CD14-positive monocyte (primary cell): ENCODE results near the gene MAPK7. TPM values are rescaled to one million over a fixed set of nuclear protein-coding genes. Genes with fewer than 3 reads are reported as not detected.

Experiments used
- DNase-seq, 3 donors: peaks; one replicate each; pipeline ENCODE4 v3.0.0-alpha.2; 2011 to 2022
- H2AFZ ChIP-seq: 2 replicates; pipeline ENCODE4 v1.6.0; 2012; ENCODE audit warnings: mild to moderate bottlenecking, low read depth, low read length, inconsistent platforms; ENCODE audit not compliant: insufficient read depth, poor library complexity, severe bottlenecking
- H3K27ac ChIP-seq, 2 donors: 1 replicate in 1 of 2; 2 replicates in 1 of 2; pipeline ENCODE4 v1.5.1; 2012 to 2013; ENCODE audit warnings: low read length in 2 of 2, control low read depth in 1 of 2, inconsistent platforms in 1 of 2, low read depth in 1 of 2, mild to moderate bottlenecking in 1 of 2
- H3K27me3 ChIP-seq, 2 donors: one replicate each; pipeline versions ENCODE4 v1.6.0 to v1.6.1; 2011 to 2013; ENCODE audit warnings: low read length in 2 of 2; ENCODE audit not compliant: control insufficient read depth in 2 of 2, insufficient read depth in 2 of 2
- H3K36me3 ChIP-seq, 2 donors: replicated peaks in 1 of 2; 1 replicate in 1 of 2; 2 replicates in 1 of 2; pipeline versions ENCODE4 v1.5.1 to v1.6.1; 2012 to 2013; ENCODE audit warnings: low read length in 2 of 2, control low read depth in 1 of 2, inconsistent platforms in 1 of 2, mild to moderate bottlenecking in 1 of 2; ENCODE audit not compliant: insufficient read depth in 2 of 2, control insufficient read depth in 1 of 2
- H3K4me1 ChIP-seq, 2 donors: 1 replicate in 1 of 2; 2 replicates in 1 of 2; pipeline versions ENCODE4 v1.5.1 to v1.6.1; 2012 to 2013; ENCODE audit warnings: low read length in 2 of 2, control low read depth in 1 of 2, inconsistent platforms in 1 of 2, mild to moderate bottlenecking in 1 of 2, moderate library complexity in 1 of 2; ENCODE audit not compliant: insufficient read depth in 2 of 2, control insufficient read depth in 1 of 2
- H3K4me2 ChIP-seq: replicated peaks from 2 replicates; pipeline ENCODE3; 2012; ENCODE audit warnings: low read length, moderate library complexity, mild to moderate bottlenecking; ENCODE audit not compliant: poor library complexity, severe bottlenecking; ENCODE audit errors: extremely low read depth
- H3K4me3 ChIP-seq, 3 experiments: fragments of 200-600 bp in 1 of 3; sonication (generic) in 1 of 3; replicated peaks in 1 of 3; 1 replicate in 2 of 3; 2 replicates in 1 of 3; pipeline ENCODE4 v1.5.1; 2011 to 2013; ENCODE audit warnings: low read length in 3 of 3, mild to moderate bottlenecking in 3 of 3, control low read depth in 2 of 3, low read depth in 2 of 3, inconsistent platforms in 1 of 3, moderate library complexity in 1 of 3
- H3K79me2 ChIP-seq: 2 replicates; pipeline ENCODE4 v1.6.0; 2012; ENCODE audit warnings: mild to moderate bottlenecking, control low read depth, inconsistent platforms, low read length, moderate library complexity; ENCODE audit not compliant: insufficient read depth
- H3K9ac ChIP-seq: 2 replicates; pipeline ENCODE4 v1.6.0; 2017; ENCODE audit warnings: low read length, mild to moderate bottlenecking; ENCODE audit not compliant: insufficient read depth, poor library complexity, severe bottlenecking
- H3K9me3 ChIP-seq, 2 donors: replicated peaks in 1 of 2; 1 replicate in 1 of 2; 2 replicates in 1 of 2; pipeline versions ENCODE4 v1.5.1 to v1.6.1; 2012 to 2013; ENCODE audit warnings: low read length in 2 of 2, control low read depth in 1 of 2; ENCODE audit not compliant: control insufficient read depth in 1 of 2, insufficient read depth in 1 of 2
- H4K20me1 ChIP-seq: 2 replicates; pipeline ENCODE4 v1.6.0; 2012; ENCODE audit warnings: mild to moderate bottlenecking, low read length, control low read depth, moderate library complexity; ENCODE audit not compliant: insufficient read depth
- H3K27ac Mint-ChIP-seq, 7 donors: one replicate each; pipeline ENCODE4 v1.8.0; 2020; ENCODE audit warnings: mild to moderate bottlenecking in 7 of 7, mixed read lengths in 7 of 7, moderate library complexity in 6 of 7, inconsistent platforms in 2 of 7
- H3K27me3 Mint-ChIP-seq, 3 donors: one replicate each; pipeline ENCODE4 v1.8.0; 2021 to 2022; ENCODE audit warnings: low read depth in 3 of 3, mild to moderate bottlenecking in 3 of 3, mixed read lengths in 3 of 3, moderate library complexity in 3 of 3, inconsistent platforms in 1 of 3
- H3K36me3 Mint-ChIP-seq, 2 donors: one replicate each; pipeline ENCODE4 v1.8.0; 2020; ENCODE audit warnings: mixed read lengths in 2 of 2, inconsistent platforms in 1 of 2, mild to moderate bottlenecking in 1 of 2
- H3K4me1 Mint-ChIP-seq: one replicate; pipeline ENCODE4 v1.8.0; 2020; ENCODE audit warnings: mild to moderate bottlenecking, mixed read lengths
- H3K4me3 Mint-ChIP-seq, 2 donors: one replicate each; pipeline ENCODE4 v1.8.0; 2020; ENCODE audit warnings: mild to moderate bottlenecking in 2 of 2, mixed read lengths in 2 of 2, moderate library complexity in 1 of 2
- H3K9me3 Mint-ChIP-seq, 7 donors: one replicate each; pipeline ENCODE4 v1.8.0; 2020 to 2022; ENCODE audit warnings: mixed read lengths in 7 of 7, mild to moderate bottlenecking in 6 of 7, moderate library complexity in 6 of 7, inconsistent platforms in 2 of 7
- CTCF ChIP-seq: fragments of 200-600 bp; IDR thresholded peaks from one replicate; pipeline ENCODE4 v1.8.0; 2022; ENCODE audit warnings: antibody characterized with exemption, mild to moderate bottlenecking
- WGBS: methylation state at CpG from one replicate; pipeline ENCODE4 v1.1.5; 2013; ENCODE audit warnings: missing lambda C conversion rate; ENCODE audit not compliant: insufficient coverage; 5-methylcytosine and 5-hydroxymethylcytosine counted together
- intact Hi-C, 2 donors: fragments of 100-400 bp; cut with micrococcal nuclease; formaldehyde crosslinking; loops; one replicate each; pipeline versions ENCODE4 v1.15.0 to v1.15.1; 2023
- polyA plus RNA-seq, 3 donors: library from polyadenylated mRNA; depleted of rRNA in 1 of 3; unstranded in 2 of 3; stranded (reverse) in 1 of 3; fragments of 300-500 nt in 2 of 3; fragments of >200 nt in 1 of 3; fragmentation: Illumina TruSeq in 2 of 3; gene quantifications; 1 replicate in 2 of 3; 2 replicates in 1 of 3; pipeline ENCODE4 v1.2.3, GENCODE V29; 2012 to 2021

MAPK7 gene
- polyA plus RNA-seq, 3 donors: 9.3 to 130 (median 10.0) TPM

- peaks cover 23% of the 10 kb centered on the region in 2 donors for H3K36me3 ChIP-seq
- H2AFZ ChIP-seq: peak within 1 kb of the TSS; percentile 27
- no peaks in the 10 kb centered on the region for H3K9me3 ChIP-seq
- H3K4me3 Mint-ChIP-seq: peak within 1 kb of the TSS; percentile 39 to 60
- H3K4me2 ChIP-seq: peak within 1 kb of the TSS; percentile 62
- peak within 1 kb of the TSS; percentile 94 to 98 (median 97) for H3K27ac Mint-ChIP-seq
- H3K4me1 Mint-ChIP-seq: peaks cover 70% of the 10 kb centered on the region
- peaks cover 34 to 36% of the 10 kb centered on the region in 2 donors for H3K36me3 Mint-ChIP-seq
- intact Hi-C loops: loop anchor here in 1 of 2 donors (1.0 kb wide), 1 partner anchor 11 kb away; no protein-coding TSS in a partner anchor
- 9% methylated on average over 13 of the region's 22 CpGs for WGBS
- peaks cover 0 to 2% (median 0%) of the 10 kb centered on the region in 7 donors for H3K9me3 Mint-ChIP-seq
- no peak for DNase-seq
- peak within 1 kb of the TSS; percentile 47 for H3K9ac ChIP-seq
- TF ChIP-seq CTCF: no peak
- peak within 1 kb of the TSS in 1 of 3 experiments; percentile 47 for H3K4me3 ChIP-seq
- peaks cover 5% of the 10 kb centered on the region for H3K79me2 ChIP-seq
- no peaks in the 10 kb centered on the region for H3K27me3 ChIP-seq
- H3K4me1 ChIP-seq: peaks cover 64 to 69% of the 10 kb centered on the region in 2 donors
- no peaks in the 10 kb centered on the region for H4K20me1 ChIP-seq
- peak within 1 kb of the TSS; percentile 71 to 85 for H3K27ac ChIP-seq
- peaks cover 0 to 7% (median 2%) of the 10 kb centered on the region in 3 donors for H3K27me3 Mint-ChIP-seq
These were observed 8.9 kb downstream of the MAPK7 start, which contains the start of gene MFAP4 for GRCh38 chr17:19386974-19387920. Gene MFAP4, minus strand, starts transcription at chr17:19387190. Its CDS starts 35 bp downstream, at chr17:19387155.

DNA sequence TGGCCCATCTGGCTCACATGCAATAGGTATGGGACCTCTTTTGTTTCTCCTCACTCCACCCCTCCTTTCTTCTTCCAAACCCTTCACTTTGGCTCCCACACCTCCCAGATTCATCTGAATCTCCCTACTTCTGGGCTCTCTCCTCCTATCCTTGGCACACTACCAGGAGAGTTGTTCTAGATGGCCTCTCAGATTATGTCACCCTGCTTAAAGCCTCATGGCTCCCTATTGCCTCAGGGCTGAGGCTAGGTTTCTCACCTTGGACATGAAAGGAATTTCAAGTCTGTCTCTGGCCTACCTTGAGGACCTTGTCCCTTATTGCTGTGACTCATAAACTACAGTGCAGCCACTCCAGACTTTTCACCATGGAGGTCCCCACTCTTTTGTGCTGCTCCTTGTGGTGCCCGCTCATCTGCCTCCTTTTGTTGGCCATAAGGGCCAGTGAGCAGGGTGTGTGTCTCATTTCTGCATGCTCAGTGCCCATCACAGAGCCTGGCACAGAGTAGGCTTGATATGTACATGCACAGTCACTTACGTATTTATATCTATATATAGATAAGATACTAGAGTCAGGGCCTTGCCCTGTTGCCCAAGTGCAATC lies 9.7 kb downstream of the MAPK7 start:
- peaks cover 64 to 69% of the 10 kb centered on the region in 2 donors for H3K4me1 ChIP-seq
- TF ChIP-seq CTCF: no peak
- H3K27ac ChIP-seq: peak overlapping the region in 1 of 2 donors; percentile 3
- H3K27me3 ChIP-seq: no peaks in the 10 kb centered on the region
- H3K27me3 Mint-ChIP-seq: peaks cover 0 to 9% (median 2%) of the 10 kb centered on the region in 3 donors
- H3K4me2 ChIP-seq: no peak overlapping the region
- peak overlapping the region in 1 of 2 donors; percentile 58 for H3K4me3 Mint-ChIP-seq
- peak overlapping the region; percentile 45 for H3K9ac ChIP-seq
- H3K36me3 ChIP-seq: peaks cover 15 to 16% of the 10 kb centered on the region in 2 donors
- peak overlapping the region; percentile 27 for H2AFZ ChIP-seq
- peaks cover 70% of the 10 kb centered on the region for H3K4me1 Mint-ChIP-seq
- no peaks in the 10 kb centered on the region for H3K79me2 ChIP-seq
- no CpG with 5 or more reads among the region's 2 CpGs for WGBS
- H3K27ac Mint-ChIP-seq: peak overlapping the region in 6 of 7 donors; percentile 37 to 98 (median 97)
- intact Hi-C loops: no loop called here
- H3K4me3 ChIP-seq: no peak overlapping the region
- no peak for DNase-seq
- H4K20me1 ChIP-seq: no peaks in the 10 kb centered on the region
- no peaks in the 10 kb centered on the region for H3K9me3 ChIP-seq
- H3K36me3 Mint-ChIP-seq: peaks cover 27 to 29% of the 10 kb centered on the region in 2 donors
- peaks cover 0 to 2% (median 0%) of the 10 kb centered on the region in 7 donors for H3K9me3 Mint-ChIP-seq
